Endothelial cell (in vitro differentiated cells): ENCODE measurements around the gene STH. TPM values are rescaled to one million over a fixed set of nuclear protein-coding genes. Genes with fewer than 3 reads are reported as not detected.

ENCODE experiments used
- DNase-seq: peaks from one replicate; pipeline ENCODE4 v3.0.0; 2021; ENCODE audit warnings: low spot score
- H3K27ac Mint-ChIP-seq: one replicate; pipeline ENCODE4 v1.8.0; 2021; ENCODE audit warnings: mixed read lengths, inconsistent platforms; ENCODE audit not compliant: unreplicated experiment
- H3K27me3 Mint-ChIP-seq: one replicate; pipeline ENCODE4 v1.8.0; 2021; ENCODE audit warnings: mild to moderate bottlenecking, moderate library complexity, mixed read lengths, inconsistent platforms; ENCODE audit not compliant: unreplicated experiment
- H3K36me3 Mint-ChIP-seq: one replicate; pipeline ENCODE4 v1.8.0; 2021; ENCODE audit warnings: mild to moderate bottlenecking, low read depth, mixed read lengths, inconsistent platforms; ENCODE audit not compliant: unreplicated experiment
- H3K4me1 Mint-ChIP-seq: one replicate; pipeline ENCODE4 v1.8.0; 2021; ENCODE audit warnings: mild to moderate bottlenecking, mixed read lengths, inconsistent platforms; ENCODE audit not compliant: unreplicated experiment
- H3K4me3 Mint-ChIP-seq: one replicate; pipeline ENCODE4 v1.8.0; 2021; ENCODE audit warnings: mild to moderate bottlenecking, mixed read lengths, inconsistent platforms; ENCODE audit not compliant: unreplicated experiment
- H3K9me3 Mint-ChIP-seq: one replicate; pipeline ENCODE4 v1.8.0; 2021; ENCODE audit warnings: mixed read lengths, inconsistent platforms; ENCODE audit not compliant: unreplicated experiment
- total RNA-seq: library from RNA; stranded (reverse); fragmentation: NEBNext Ultra II Directional; extraction: Animal tissue kit (Norgen Biotek cat#: 25700); gene quantifications from one replicate; pipeline ENCODE4 v1.2.1, GENCODE V29; 2021; ENCODE audit not compliant: unreplicated experiment
- TF ChIP-seq, protein P1 (sequence below): fragments of 200-600 bp; sonication (generic); IDR thresholded peaks from one replicate; pipeline ENCODE4 v1.5.0; 2021; ENCODE audit warnings: antibody characterized with exemption; ENCODE audit not compliant: unreplicated experiment

Gene STH
- total RNA-seq, 1 donor from 2014 or later: not detected

DNA sequence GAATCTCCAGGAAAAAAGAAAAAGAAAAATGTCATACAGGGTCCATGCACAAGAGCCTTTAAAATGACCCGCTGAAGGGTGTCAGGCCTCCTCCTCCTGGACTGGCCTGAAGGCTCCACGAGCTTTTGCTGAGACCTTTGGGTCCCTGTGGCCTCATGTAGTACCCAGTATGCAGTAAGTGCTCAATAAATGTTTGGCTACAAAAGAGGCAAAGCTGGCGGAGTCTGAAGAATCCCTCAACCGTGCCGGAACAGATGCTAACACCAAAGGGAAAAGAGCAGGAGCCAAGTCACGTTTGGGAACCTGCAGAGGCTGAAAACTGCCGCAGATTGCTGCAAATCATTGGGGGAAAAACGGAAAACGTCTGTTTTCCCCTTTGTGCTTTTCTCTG, 845 bp downstream of the STH start:
- Mint-ChIP-seq H3K27ac (no peak overlapping the region), H3K9me3 (no peaks in the 10 kb centered on the region)
- TF ChIP-seq, protein P1, sequence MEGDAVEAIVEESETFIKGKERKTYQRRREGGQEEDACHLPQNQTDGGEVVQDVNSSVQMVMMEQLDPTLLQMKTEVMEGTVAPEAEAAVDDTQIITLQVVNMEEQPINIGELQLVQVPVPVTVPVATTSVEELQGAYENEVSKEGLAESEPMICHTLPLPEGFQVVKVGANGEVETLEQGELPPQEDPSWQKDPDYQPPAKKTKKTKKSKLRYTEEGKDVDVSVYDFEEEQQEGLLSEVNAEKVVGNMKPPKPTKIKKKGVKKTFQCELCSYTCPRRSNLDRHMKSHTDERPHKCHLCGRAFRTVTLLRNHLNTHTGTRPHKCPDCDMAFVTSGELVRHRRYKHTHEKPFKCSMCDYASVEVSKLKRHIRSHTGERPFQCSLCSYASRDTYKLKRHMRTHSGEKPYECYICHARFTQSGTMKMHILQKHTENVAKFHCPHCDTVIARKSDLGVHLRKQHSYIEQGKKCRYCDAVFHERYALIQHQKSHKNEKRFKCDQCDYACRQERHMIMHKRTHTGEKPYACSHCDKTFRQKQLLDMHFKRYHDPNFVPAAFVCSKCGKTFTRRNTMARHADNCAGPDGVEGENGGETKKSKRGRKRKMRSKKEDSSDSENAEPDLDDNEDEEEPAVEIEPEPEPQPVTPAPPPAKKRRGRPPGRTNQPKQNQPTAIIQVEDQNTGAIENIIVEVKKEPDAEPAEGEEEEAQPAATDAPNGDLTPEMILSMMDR: no peak

GRCh38 chr17:46000292-46000691, 1.2 kb downstream of the STH start:
- H3K9me3 Mint-ChIP-seq: no peaks in the 10 kb centered on the region
- H3K27me3 Mint-ChIP-seq: peaks cover 6% of the 10 kb centered on the region
- H3K36me3 Mint-ChIP-seq: peaks cover 1% of the 10 kb centered on the region
- no peak overlapping the region for H3K27ac Mint-ChIP-seq
- no peak for DNase-seq
- H3K4me1 Mint-ChIP-seq: peaks cover 6% of the 10 kb centered on the region
- TF ChIP-seq, protein P1: no peak
- H3K4me3 Mint-ChIP-seq: no peak overlapping the region

More for the DNA sequence above, 845 bp downstream of the STH start:
- Mint-ChIP-seq H3K4me3 (no peak overlapping the region), H3K4me1 (peaks cover 6% of the 10 kb centered on the region), H3K27me3 (peaks cover 6% of the 10 kb centered on the region), H3K36me3 (peaks cover 3% of the 10 kb centered on the region)
- DNase-seq: no peak

GRCh38 chr17:46000757-46001156, 1.7 kb downstream of the STH start:
- Mint-ChIP-seq H3K4me1 (peaks cover 6% of the 10 kb centered on the region), H3K4me3 (no peak overlapping the region), H3K36me3 (no peaks in the 10 kb centered on the region), H3K27ac (no peak overlapping the region), H3K27me3 (peaks cover 6% of the 10 kb centered on the region), H3K9me3 (no peaks in the 10 kb centered on the region)
- no peak for DNase-seq
- TF ChIP-seq, protein P1: no peak

DNA sequence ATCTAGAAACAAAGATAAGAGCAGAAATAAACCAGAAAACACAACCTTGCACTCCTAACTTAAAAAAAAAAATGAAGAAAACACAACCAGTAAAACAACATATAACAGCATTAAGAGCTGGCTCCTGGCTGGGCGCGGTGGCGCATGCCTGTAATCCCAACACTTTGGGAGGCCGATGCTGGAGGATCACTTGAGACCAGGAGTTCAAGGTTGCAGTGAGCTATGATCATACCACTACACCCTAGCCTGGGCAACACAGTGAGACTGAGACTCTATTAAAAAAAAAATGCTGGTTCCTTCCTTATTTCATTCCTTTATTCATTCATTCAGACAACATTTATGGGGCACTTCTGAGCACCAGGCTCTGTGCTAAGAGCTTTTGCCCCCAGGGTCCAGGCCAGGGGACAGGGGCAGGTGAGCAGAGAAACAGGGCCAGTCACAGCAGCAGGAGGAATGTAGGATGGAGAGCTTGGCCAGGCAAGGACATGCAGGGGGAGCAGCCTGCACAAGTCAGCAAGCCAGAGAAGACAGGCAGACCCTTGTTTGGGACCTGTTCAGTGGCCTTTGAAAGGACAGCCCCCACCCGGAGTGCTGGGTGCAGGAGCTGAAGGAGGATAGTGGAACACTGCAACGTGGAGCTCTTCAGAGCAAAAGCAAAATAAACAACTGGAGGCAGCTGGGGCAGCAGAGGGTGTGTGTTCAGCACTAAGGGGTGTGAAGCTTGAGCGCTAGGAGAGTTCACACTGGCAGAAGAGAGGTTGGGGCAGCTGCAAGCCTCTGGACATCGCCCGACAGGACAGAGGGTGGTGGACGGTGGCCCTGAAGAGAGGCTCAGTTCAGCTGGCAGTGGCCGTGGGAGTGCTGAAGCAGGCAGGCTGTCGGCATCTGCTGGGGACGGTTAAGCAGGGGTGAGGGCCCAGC, 2.6 kb downstream of the STH start:
- TF ChIP-seq, protein P1: no peak
- Mint-ChIP-seq H3K4me1 (peaks cover 6% of the 10 kb centered on the region), H3K36me3 (no peaks in the 10 kb centered on the region), H3K4me3 (no peak overlapping the region), H3K9me3 (no peaks in the 10 kb centered on the region), H3K27me3 (peaks cover 6% of the 10 kb centered on the region), H3K27ac (no peak overlapping the region)
- no peak for DNase-seq

DNA sequence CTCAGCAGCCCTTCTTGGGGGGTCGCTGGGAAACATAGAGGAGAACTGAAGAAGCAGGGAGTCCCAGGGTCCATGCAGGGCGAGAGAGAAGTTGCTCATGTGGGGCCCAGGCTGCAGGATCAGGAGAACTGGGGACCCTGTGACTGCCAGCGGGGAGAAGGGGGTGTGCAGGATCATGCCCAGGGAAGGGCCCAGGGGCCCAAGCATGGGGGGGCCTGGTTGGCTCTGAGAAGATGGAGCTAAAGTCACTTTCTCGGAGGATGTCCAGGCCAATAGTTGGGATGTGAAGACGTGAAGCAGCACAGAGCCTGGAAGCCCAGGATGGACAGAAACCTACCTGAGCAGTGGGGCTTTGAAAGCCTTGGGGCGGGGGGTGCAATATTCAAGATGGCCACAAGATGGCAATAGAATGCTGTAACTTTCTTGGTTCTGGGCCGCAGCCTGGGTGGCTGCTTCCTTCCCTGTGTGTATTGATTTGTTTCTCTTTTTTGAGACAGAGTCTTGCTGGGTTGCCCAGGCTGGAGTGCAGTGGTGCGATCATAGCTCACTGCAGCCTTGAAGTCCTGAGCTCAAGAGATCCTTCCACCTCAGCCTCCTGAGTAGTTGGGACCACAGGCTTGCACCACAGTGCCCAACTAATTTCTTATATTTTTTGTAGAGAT, 3.4 kb downstream of the STH start:
- Mint-ChIP-seq H3K4me1 (peaks cover 6% of the 10 kb centered on the region), H3K36me3 (no peaks in the 10 kb centered on the region), H3K27me3 (peaks cover 6% of the 10 kb centered on the region), H3K27ac (no peak overlapping the region), H3K9me3 (no peaks in the 10 kb centered on the region), H3K4me3 (no peak overlapping the region)
- TF ChIP-seq, protein P1: peak; percentile 95
- DNase-seq: peak; percentile 80
